ENCODE measurements around the gene MDM1.

The MDM1 gene

GRCh38 chr12:68341822-68342221 is 9.7 kb upstream of the MDM1 start (continued):
- no peak for TF ChIP-seq BCL11B (tag by site-specific recombination; IDR thresholded peaks at IDR 0.05; ENCODE audit: low read depth)
- no peak for TF ChIP-seq ZBTB11 (tag by site-specific recombination; conservative IDR thresholded peaks at IDR 0.05; ENCODE audit: low read depth)
- TF ChIP-seq REST (tag by site-specific recombination; IDR thresholded peaks at IDR 0.05): no peak
- no peak for TF ChIP-seq AEBP2 (tag by site-specific recombination; IDR thresholded peaks at IDR 0.05; ENCODE audit: borderline replicate concordance)
- no peak for TF ChIP-seq SP3 (tag by site-specific recombination; IDR thresholded peaks at IDR 0.05)

GRCh38 chr12:68340404-68341270 is 8.5 kb upstream of the MDM1 start:
- H3K4me1 ChIP-seq (ENCODE audit: control insufficient read depth, insufficient read depth, low read length): peaks cover 8% of the 10 kb centered on the region; the same call in 1 of the 2 replicates
- TF ChIP-seq ZNF792 (tag by site-specific recombination; IDR thresholded peaks at IDR 0.05) (no peak), ZNF585B (tag by site-specific recombination; IDR thresholded peaks at IDR 0.05) (no peak), ZNF776 (tag by site-specific recombination; IDR thresholded peaks at IDR 0.05; ENCODE audit: borderline replicate concordance) (no peak), PRDM4 (tag by site-specific recombination; IDR thresholded peaks at IDR 0.05) (no peak), ATF2 (tag by site-specific recombination; IDR thresholded peaks at IDR 0.05; ENCODE audit: low read depth) (no peak), ZNF623 (tag by site-specific recombination; IDR thresholded peaks at IDR 0.05) (no peak), FEZF1 (tag by site-specific recombination; IDR thresholded peaks at IDR 0.05) (no peak), ZNF398 (tag by site-specific recombination; IDR thresholded peaks at IDR 0.05) (no peak)
- POLR2A ChIA-PET: no interaction called here

More at GRCh38 chr12:68340404-68341270, 8.5 kb upstream of the MDM1 start:
- Histone ChIP-seq H3K4me3 (ENCODE audit: low read depth, low read length) (no peak overlapping the region), H3K36me3 (ENCODE audit: control insufficient read depth in 2 of 2, insufficient read depth in 1 of 2, low read length in 2 of 2) (no peaks in the 10 kb centered on the region), H3K9me3 (ENCODE audit: control insufficient read depth, insufficient read depth, low read depth, low read length) (no peaks in the 10 kb centered on the region), H3K27ac (ENCODE audit: extremely low read depth, low read depth, low read length) (no peak overlapping the region)
- CTCF ChIA-PET: interaction anchor here (1.3 kb wide), 1 partner anchor 23 kb away, joined by 4 read pairs; no protein-coding TSS in a partner anchor

Data from HEK293 (cell line).